Medulla oblongata (tissue), 1 donor: ENCODE measurements around the gene USP28.
"Not testable (repeated sequence)": the region's sequence is repeated elsewhere in the genome, so short reads cannot be mapped to it uniquely, and the experiment has no call there.

Experiments used
- DNase-seq: peaks from one replicate; pipeline ENCODE4 v3.0.0-alpha.2; 2015; ENCODE audit errors: extremely low spot score

USP28 gene

GRCh38 chr11:113773416-113774173 is 101.8 kb downstream of the USP28 start, which contains the start of gene ZW10:
ZW10 (minus strand) TSS chr11:113773692; CDS start chr11:113773666, 26 bp downstream.
- peak; percentile 98 for DNase-seq

- DNase-seq: no peak
Measured at GRCh38 chr11:113773092-113773415, 102.3 kb downstream of the USP28 start.

- no peak for DNase-seq
Measured at GRCh38 chr11:113771964-113772363, 103.4 kb downstream of the USP28 start.

- DNase-seq: no peak
Measured at GRCh38 chr11:113764527-113765219, 110.7 kb downstream of the USP28 start.

- DNase-seq: not testable (repeated sequence)
Measured at GRCh38 chr11:113763040-113763439, 112.3 kb downstream of the USP28 start.

- DNase-seq: no peak
Measured at GRCh38 chr11:113760241-113760640, 115.1 kb downstream of the USP28 start.

- no peak for DNase-seq
Measured at GRCh38 chr11:113752932-113753331, 122.4 kb downstream of the USP28 start.
